Globus pallidus (tissue), 1 donor: ENCODE data around the gene PDIK1L.
A peak's percentile ranks its signal among the peaks of the same experiment; 100 is the strongest.

Source experiments
- DNase-seq: peaks from one replicate; pipeline ENCODE4 v3.0.0-alpha.2; 2015; ENCODE audit warnings: low spot score

The PDIK1L gene

GRCh38 chr1:26122988-26123973, 11.7 kb downstream of the PDIK1L start:
- no peak for DNase-seq

GRCh38 chr1:26124418-26125331, 13.1 kb downstream of the PDIK1L start:
- no peak for DNase-seq

GRCh38 chr1:26125382-26125781, 13.8 kb downstream of the PDIK1L start:
- no peak for DNase-seq

GRCh38 chr1:26125946-26126320, 14.3 kb downstream of the PDIK1L start:
- DNase-seq: no peak

DNA sequence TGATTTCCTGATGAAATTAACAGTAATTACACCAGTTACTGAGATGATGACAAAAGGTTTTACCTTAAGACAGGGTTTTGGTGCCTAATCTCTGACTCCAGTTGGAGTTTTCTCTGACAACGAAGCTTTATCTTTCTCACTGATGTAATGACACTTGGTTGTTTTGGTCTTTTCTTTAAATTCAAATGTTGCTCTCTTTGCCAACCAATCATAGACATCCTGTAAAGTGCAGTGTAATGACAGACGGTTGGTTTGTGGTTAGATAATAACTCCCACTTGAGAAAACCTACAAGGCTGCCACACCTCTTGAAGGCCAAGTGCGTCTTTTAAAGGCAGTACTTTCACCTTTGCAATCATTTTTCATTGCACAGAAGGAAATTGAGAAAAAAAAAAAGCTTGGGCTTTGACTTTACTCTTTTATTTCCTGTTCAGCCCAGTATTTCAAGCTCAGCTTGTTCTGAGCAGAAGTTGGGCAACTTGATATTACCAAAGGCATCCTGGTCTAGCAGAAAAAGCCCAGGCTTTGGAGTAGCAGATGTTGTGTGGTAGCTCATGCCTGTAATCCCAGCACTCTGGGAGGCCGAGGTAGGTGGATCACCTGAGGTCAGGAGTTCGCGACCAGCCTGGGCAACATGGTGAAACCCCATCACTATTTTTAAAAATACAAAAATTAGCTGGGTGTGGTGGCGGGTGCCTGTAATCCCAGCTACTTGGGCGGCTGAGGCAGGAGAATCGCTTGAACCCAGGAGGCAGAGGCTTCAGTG, 14.9 kb downstream of the PDIK1L start:
- no peak for DNase-seq

DNA sequence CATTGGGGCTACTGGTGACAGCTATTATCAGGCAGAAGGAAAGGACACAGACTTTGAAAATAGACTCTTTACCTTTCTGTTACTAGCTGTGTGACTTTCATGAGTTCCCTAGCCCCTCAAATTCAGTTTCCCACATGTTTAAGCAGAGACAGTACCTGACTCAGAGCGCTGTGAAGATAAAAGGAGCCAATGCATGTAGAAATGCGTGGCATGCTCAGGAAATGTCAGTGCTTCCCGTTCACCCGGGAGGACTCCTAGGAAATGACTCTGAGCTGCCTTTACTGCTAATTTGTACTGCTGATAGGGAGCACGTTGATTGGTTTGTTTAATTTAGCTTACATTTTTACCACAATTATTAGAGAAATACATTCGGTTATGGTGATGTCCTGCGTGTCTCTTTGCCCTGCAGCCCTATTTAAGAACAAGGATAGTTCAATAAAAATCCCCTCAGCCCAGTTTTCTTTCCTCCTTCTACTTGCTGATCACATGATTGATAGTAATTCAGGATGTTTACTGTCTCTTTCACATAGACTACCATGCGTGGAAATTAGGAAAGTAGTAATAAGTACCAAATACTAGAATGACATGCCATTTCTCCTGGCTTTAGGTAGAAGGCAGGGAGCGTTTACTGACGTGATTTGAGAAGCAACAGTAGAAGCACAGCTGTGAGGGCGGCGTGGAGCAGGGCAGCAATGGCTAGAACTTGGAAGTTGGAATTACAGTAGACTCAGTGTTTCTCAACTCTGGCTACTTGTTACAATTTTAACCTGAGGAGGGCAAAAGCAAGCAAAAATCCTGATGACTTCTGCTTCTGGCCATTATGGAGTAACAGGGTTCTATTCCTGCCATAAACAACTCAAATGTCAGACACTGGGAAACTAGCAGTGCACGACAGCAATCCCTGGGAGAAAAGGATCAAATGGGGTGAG, 15.9 kb downstream of the PDIK1L start:
- no peak for DNase-seq

- no peak for DNase-seq
Observed at GRCh38 chr1:26129778-26130177, 18.2 kb downstream of the PDIK1L start.

DNA sequence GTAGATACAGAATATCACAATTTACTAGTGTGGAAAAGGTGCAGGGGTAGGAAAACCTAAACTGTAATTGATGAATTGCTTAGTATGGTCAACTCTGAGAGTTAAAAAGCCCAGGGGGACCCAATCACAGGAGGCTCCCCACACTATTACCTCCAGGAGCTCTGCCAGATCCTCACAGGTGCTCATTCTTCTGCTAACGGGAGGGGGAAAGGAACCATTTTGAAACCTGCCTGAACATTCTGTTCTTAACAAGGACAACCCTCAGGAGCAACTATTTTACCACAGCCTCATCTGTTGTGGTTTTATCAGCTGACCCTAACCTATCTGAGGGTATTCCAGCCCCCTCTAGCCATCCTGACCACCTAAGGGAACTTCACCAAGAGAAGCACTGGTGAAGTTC, 19.1 kb downstream of the PDIK1L start:
- DNase-seq: no peak

GRCh38 chr1:26132128-26132833, 20.7 kb downstream of the PDIK1L start:
- no peak for DNase-seq

DNA sequence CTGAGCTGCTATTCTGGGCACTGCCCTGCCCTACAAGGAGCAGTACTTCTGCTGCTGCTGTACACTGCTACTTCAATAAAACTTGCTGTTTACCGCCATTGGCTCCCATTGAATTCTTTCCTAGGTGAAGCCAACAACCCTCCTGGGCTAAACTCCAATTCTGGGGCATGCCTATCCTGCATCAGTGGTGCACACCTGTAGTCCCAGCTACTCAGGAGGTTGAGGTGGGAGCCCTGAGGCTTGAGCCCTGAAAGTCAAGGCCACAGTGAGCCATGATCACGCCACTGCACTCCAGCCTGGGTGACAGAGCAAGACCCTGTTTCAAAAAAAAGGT, 21.2 kb downstream of the PDIK1L start:
- no peak for DNase-seq

DNA sequence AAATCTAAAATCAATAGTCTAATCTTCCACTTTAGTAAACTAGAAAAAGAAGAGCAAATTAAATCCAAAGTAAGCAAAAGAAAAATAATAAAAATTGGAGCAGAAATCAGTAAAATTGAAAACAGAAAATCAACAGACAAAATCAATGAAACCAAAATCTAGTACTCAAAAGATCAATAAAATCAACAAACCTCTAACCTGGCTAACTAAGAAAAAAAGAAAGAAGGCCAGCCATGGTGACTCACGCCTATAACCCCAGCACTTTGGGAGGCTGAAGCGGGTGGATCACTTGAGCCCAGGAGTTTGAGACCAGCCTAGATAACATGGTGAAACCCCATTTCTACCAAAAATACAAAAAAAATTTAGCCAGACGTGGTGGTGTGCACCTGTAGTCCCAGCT, 22.8 kb downstream of the PDIK1L start:
- DNase-seq: no peak

- DNase-seq: no peak
Observed at GRCh38 chr1:26138974-26139558, 27.4 kb downstream of the PDIK1L start.

- DNase-seq: no peak
Observed at GRCh38 chr1:26142159-26142558, 30.5 kb downstream of the PDIK1L start.

DNA sequence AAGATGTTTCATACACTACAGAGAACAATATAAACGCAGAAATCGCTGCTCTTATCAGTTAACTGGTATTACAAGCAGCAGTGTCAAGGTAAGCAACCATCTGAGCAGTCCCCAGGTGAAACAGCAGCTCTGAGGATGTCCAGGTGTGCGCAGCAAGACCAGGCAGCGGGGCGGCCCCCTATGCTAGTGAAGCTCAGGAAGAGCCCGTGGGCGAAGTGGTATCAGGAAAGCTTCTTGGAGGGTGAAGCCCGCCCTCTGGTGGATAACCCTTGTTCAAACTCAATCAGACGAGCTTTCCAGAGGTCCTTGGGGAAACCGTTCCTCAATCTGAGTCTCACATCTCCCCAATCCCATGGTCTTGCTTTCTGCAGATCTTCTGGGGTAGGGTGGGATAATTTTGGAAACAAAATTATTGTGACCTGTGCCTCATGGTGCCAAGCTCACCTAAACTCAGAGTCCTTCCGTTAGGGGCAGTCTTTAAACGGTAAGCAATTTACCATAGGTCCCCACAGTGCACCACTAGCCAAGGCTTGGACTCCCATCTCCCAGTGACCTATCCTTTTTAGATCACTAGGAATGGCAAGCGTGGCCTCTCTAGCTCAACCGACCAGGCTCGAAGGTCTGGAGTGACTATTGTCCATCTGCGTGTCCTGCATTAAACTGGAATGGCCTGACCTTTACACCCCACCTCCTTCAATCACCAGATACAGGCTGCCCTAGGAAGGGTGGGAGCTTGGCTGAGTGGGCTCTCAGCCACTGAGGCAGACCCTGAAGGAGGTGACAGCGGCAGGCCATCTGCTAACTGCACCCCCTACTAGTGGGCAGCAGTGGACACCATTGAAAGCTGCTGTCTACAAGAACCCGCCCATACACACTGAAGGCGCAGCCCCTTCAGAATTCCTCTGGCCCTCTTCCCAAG, 33.7 kb downstream of the PDIK1L start:
- peak; percentile 86 for DNase-seq

GRCh38 chr1:26145960-26146294, 34.3 kb downstream of the PDIK1L start:
- DNase-seq: no peak

DNA sequence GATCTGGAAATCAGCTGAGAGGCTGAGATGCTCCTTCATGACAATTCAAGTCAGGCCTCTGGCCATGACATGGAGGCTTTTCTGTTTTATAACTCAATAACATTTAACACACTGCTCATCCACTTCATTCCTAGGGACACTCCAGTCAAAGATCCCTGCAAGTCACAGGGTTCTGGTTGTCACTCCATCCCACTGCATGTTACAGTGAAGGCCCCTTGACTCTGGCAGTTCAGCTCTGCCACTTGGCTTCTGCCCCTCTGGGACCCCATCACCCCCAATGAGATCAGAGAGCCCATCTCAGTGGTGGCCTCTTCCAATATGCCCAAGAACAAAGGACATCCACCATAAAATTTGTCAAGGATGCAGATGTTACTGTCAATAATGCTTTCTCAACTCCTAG, 37.3 kb downstream of the PDIK1L start:
- DNase-seq: no peak

GRCh38 chr1:26153966-26154532, 42.4 kb downstream of the PDIK1L start:
- DNase-seq: no peak

GRCh38 chr1:26154750-26155149, 43.1 kb downstream of the PDIK1L start:
- DNase-seq: no peak
